Stimulated activated naive B cell treated with anti-CD40 and anti-IgM and Interleukin-4, amounts not matched to agents 10 μg/mL and 1 μg/mL and 100 μg/mL, for 72 hours (primary cell): ENCODE results near the gene ZFC3H1.
A peak's percentile ranks its signal among the peaks of the same experiment; 100 is the strongest.

Experiments
- ATAC-seq, 2 donors: fragments of 150-1000 bp; cut with Tn5 transposase; replicated peaks; 2 replicates each; pipeline ENCODE4 v1.10.0; 2021; ENCODE audit warnings: moderate library complexity in 1 of 2
- DNase-seq: peaks from one replicate; pipeline ENCODE4 v3.0.0; 2021
- H3K27ac Mint-ChIP-seq: one replicate; pipeline ENCODE4 v1.8.0; 2022; ENCODE audit warnings: mild to moderate bottlenecking, mixed read lengths
- H3K27me3 Mint-ChIP-seq, 2 donors: one replicate each; pipeline ENCODE4 v1.8.0; 2022; ENCODE audit warnings: mixed read lengths in 2 of 2
- H3K36me3 Mint-ChIP-seq, 2 donors: one replicate each; pipeline ENCODE4 v1.8.0; 2022; ENCODE audit warnings: mixed read lengths in 2 of 2, mild to moderate bottlenecking in 1 of 2
- H3K4me1 Mint-ChIP-seq, 2 donors: one replicate each; pipeline ENCODE4 v1.8.0; 2022; ENCODE audit warnings: mixed read lengths in 2 of 2, mild to moderate bottlenecking in 1 of 2
- H3K4me3 Mint-ChIP-seq, 2 donors: one replicate each; pipeline ENCODE4 v1.8.0; 2022; ENCODE audit warnings: mild to moderate bottlenecking in 2 of 2, mixed read lengths in 2 of 2, moderate library complexity in 1 of 2
- H3K9me3 Mint-ChIP-seq, 2 donors: one replicate each; pipeline ENCODE4 v1.8.0; 2022; ENCODE audit warnings: mixed read lengths in 2 of 2, mild to moderate bottlenecking in 1 of 2

The ZFC3H1 gene

GRCh38 chr12:71661977-71662530 lies 1.6 kb downstream of the ZFC3H1 start:
- peaks cover 16 to 31% of the 10 kb centered on the region in 2 donors for H3K36me3 Mint-ChIP-seq

GRCh38 chr12:71656740-71657139 lies 6.9 kb downstream of the ZFC3H1 start:
- Mint-ChIP-seq H3K27ac (no peak overlapping the region), H3K4me1 (peaks cover 20 to 35% of the 10 kb centered on the region in 2 donors), H3K27me3 (no peaks in the 10 kb centered on the region), H3K36me3 (peaks cover 15 to 21% of the 10 kb centered on the region in 2 donors), H3K9me3 (no peaks in the 10 kb centered on the region), H3K4me3 (no peak overlapping the region)
- no peak for DNase-seq
- no peak for ATAC-seq

More at GRCh38 chr12:71661977-71662530, 1.6 kb downstream of the ZFC3H1 start:
- Mint-ChIP-seq H3K27ac (peak overlapping the region; percentile 92), H3K9me3 (peaks cover 2% of the 10 kb centered on the region in 2 donors), H3K27me3 (no peaks in the 10 kb centered on the region), H3K4me3 (peak overlapping the region; percentile 96 to 99), H3K4me1 (peaks cover 16 to 35% of the 10 kb centered on the region in 2 donors)
- DNase-seq (no peak), ATAC-seq (no peak)

GRCh38 chr12:71655907-71656306 lies 7.7 kb downstream of the ZFC3H1 start:
- Mint-ChIP-seq H3K4me3 (peak overlapping the region; percentile 51), H3K36me3 (peaks cover 13 to 21% of the 10 kb centered on the region in 2 donors), H3K27me3 (no peaks in the 10 kb centered on the region), H3K27ac (no peak overlapping the region), H3K9me3 (no peaks in the 10 kb centered on the region), H3K4me1 (peaks cover 20 to 32% of the 10 kb centered on the region in 2 donors)
- ATAC-seq (no peak), DNase-seq (no peak)

- Mint-ChIP-seq H3K27ac (no peak overlapping the region), H3K4me1 (peaks cover 22 to 32% of the 10 kb centered on the region in 2 donors), H3K36me3 (peaks cover 13 to 25% of the 10 kb centered on the region in 2 donors), H3K4me3 (peak overlapping the region; percentile 39 to 51), H3K27me3 (no peaks in the 10 kb centered on the region), H3K9me3 (no peaks in the 10 kb centered on the region)
- no peak for DNase-seq
- no peak for ATAC-seq
Observed at GRCh38 chr12:71655495-71655894, 8.2 kb downstream of the ZFC3H1 start.

GRCh38 chr12:71654200-71654599 lies 9.4 kb downstream of the ZFC3H1 start:
- Mint-ChIP-seq H3K9me3 (no peaks in the 10 kb centered on the region), H3K27ac (no peak overlapping the region), H3K27me3 (no peaks in the 10 kb centered on the region), H3K4me1 (peaks cover 22 to 36% of the 10 kb centered on the region in 2 donors), H3K4me3 (no peak overlapping the region), H3K36me3 (peaks cover 18 to 27% of the 10 kb centered on the region in 2 donors)
- ATAC-seq (no peak), DNase-seq (no peak)

- H3K27ac Mint-ChIP-seq, result no peak overlapping the region
- no peaks in the 10 kb centered on the region for H3K27me3 Mint-ChIP-seq
- no peak overlapping the region for H3K4me3 Mint-ChIP-seq
- ATAC-seq (no peak), DNase-seq (no peak)
- no peaks in the 10 kb centered on the region for H3K9me3 Mint-ChIP-seq
- peaks cover 19 to 31% of the 10 kb centered on the region in 2 donors for H3K4me1 Mint-ChIP-seq
- H3K36me3 Mint-ChIP-seq, result peaks cover 13 to 22% of the 10 kb centered on the region in 2 donors
Observed at GRCh38 chr12:71653137-71653536, 10.5 kb downstream of the ZFC3H1 start.

- Mint-ChIP-seq H3K4me1 (peaks cover 19 to 31% of the 10 kb centered on the region in 2 donors), H3K9me3 (no peaks in the 10 kb centered on the region), H3K27me3 (no peaks in the 10 kb centered on the region), H3K36me3 (peaks cover 13 to 22% of the 10 kb centered on the region in 2 donors), H3K4me3 (no peak overlapping the region), H3K27ac (no peak overlapping the region)
- no peak for ATAC-seq
- no peak for DNase-seq
Observed at GRCh38 chr12:71652656-71653055, 11.0 kb downstream of the ZFC3H1 start.

GRCh38 chr12:71649401-71649800 lies 14.2 kb downstream of the ZFC3H1 start:
- ATAC-seq (no peak), DNase-seq (no peak)
- Mint-ChIP-seq H3K9me3 (no peaks in the 10 kb centered on the region), H3K36me3 (peaks cover 14 to 20% of the 10 kb centered on the region in 2 donors), H3K4me1 (peaks cover 7 to 18% of the 10 kb centered on the region in 2 donors), H3K4me3 (no peak overlapping the region), H3K27me3 (no peaks in the 10 kb centered on the region), H3K27ac (no peak overlapping the region)

GRCh38 chr12:71648537-71648936 lies 15.1 kb downstream of the ZFC3H1 start:
- Mint-ChIP-seq H3K27ac (no peak overlapping the region), H3K9me3 (no peaks in the 10 kb centered on the region), H3K4me1 (peaks cover 9 to 15% of the 10 kb centered on the region in 2 donors), H3K4me3 (no peak overlapping the region), H3K36me3 (peaks cover 17 to 21% of the 10 kb centered on the region in 2 donors), H3K27me3 (no peaks in the 10 kb centered on the region)
- no peak for DNase-seq
- ATAC-seq, result no peak

- Mint-ChIP-seq H3K36me3 (peaks cover 17 to 26% of the 10 kb centered on the region in 2 donors), H3K27ac (no peak overlapping the region), H3K27me3 (no peaks in the 10 kb centered on the region), H3K4me1 (peaks cover 9 to 15% of the 10 kb centered on the region in 2 donors), H3K4me3 (no peak overlapping the region), H3K9me3 (no peaks in the 10 kb centered on the region)
- DNase-seq, result no peak
- ATAC-seq, result no peak
Observed at GRCh38 chr12:71646512-71646911, 17.1 kb downstream of the ZFC3H1 start.

- no peak overlapping the region for H3K4me3 Mint-ChIP-seq
- ATAC-seq, result no peak
- no peak for DNase-seq
- no peaks in the 10 kb centered on the region for H3K27me3 Mint-ChIP-seq
- peaks cover 13 to 28% of the 10 kb centered on the region in 2 donors for H3K36me3 Mint-ChIP-seq
- H3K9me3 Mint-ChIP-seq, result no peaks in the 10 kb centered on the region
- peaks cover 6 to 15% of the 10 kb centered on the region in 2 donors for H3K4me1 Mint-ChIP-seq
- H3K27ac Mint-ChIP-seq, result no peak overlapping the region
Observed at GRCh38 chr12:71645268-71645667, 18.4 kb downstream of the ZFC3H1 start.

- Mint-ChIP-seq H3K9me3 (no peaks in the 10 kb centered on the region), H3K4me1 (peaks cover 7 to 15% of the 10 kb centered on the region in 2 donors), H3K36me3 (peaks cover 19 to 32% of the 10 kb centered on the region in 2 donors), H3K27ac (no peak overlapping the region), H3K27me3 (no peaks in the 10 kb centered on the region), H3K4me3 (no peak overlapping the region)
- ATAC-seq, result peak in 1 of 2 donors; percentile 36
- no peak for DNase-seq
Observed at GRCh38 chr12:71642264-71642663, 21.4 kb downstream of the ZFC3H1 start.

GRCh38 chr12:71641390-71641789 lies 22.3 kb downstream of the ZFC3H1 start:
- H3K27me3 Mint-ChIP-seq, result no peaks in the 10 kb centered on the region
- no peak for DNase-seq
- no peak overlapping the region for H3K27ac Mint-ChIP-seq
- ATAC-seq, result no peak
- H3K36me3 Mint-ChIP-seq, result peaks cover 16 to 38% of the 10 kb centered on the region in 2 donors
- peaks cover 11 to 21% of the 10 kb centered on the region in 2 donors for H3K4me1 Mint-ChIP-seq
- H3K9me3 Mint-ChIP-seq, result no peaks in the 10 kb centered on the region
- H3K4me3 Mint-ChIP-seq, result no peak overlapping the region

- Mint-ChIP-seq H3K4me3 (no peak overlapping the region), H3K36me3 (peaks cover 18 to 38% of the 10 kb centered on the region in 2 donors), H3K4me1 (peaks cover 11 to 19% of the 10 kb centered on the region in 2 donors), H3K9me3 (no peaks in the 10 kb centered on the region), H3K27ac (no peak overlapping the region), H3K27me3 (no peaks in the 10 kb centered on the region)
- DNase-seq (no peak), ATAC-seq (no peak)
Observed at GRCh38 chr12:71640316-71640715, 23.3 kb downstream of the ZFC3H1 start.

- Mint-ChIP-seq H3K9me3 (no peaks in the 10 kb centered on the region), H3K4me1 (peaks cover 9 to 15% of the 10 kb centered on the region in 2 donors), H3K4me3 (no peak overlapping the region), H3K27ac (peak overlapping the region; percentile 75), H3K27me3 (no peaks in the 10 kb centered on the region), H3K36me3 (peaks cover 16 to 35% of the 10 kb centered on the region in 2 donors)
- DNase-seq (no peak), ATAC-seq (peak; percentile 56 to 68)
Observed at GRCh38 chr12:71639341-71639760, 24.3 kb downstream of the ZFC3H1 start.
